HepG2 (cell line): ENCODE results near the gene TMEM107. TPM values are rescaled to one million over a fixed set of nuclear protein-coding genes. Genes with fewer than 3 reads are reported as not detected.

Experiments used
- ATAD3A ChIP-seq: sonication (generic); formaldehyde crosslinking; IDR thresholded peaks from 2 replicates; pipeline ENCODE4 v1.4.0; 2020; ENCODE audit warnings: missing genetic modification reagents
- CC2D1A ChIP-seq: sonication (generic); formaldehyde crosslinking; IDR thresholded peaks from 2 replicates; pipeline ENCODE4 v1.8.1; 2023; ENCODE audit warnings: mild to moderate bottlenecking, missing genetic modification reagents
- CHD2 ChIP-seq: IDR thresholded peaks from 2 replicates; pipeline ENCODE4 v1.6.1; 2011; ENCODE audit warnings: low read depth, low read length, improper control_type of control experiment
- CHD4 ChIP-seq: fragments of 200-600 bp; sonication (generic); IDR thresholded peaks from 2 replicates; pipeline ENCODE4 v1.7.0; 2017; ENCODE audit warnings: mild to moderate bottlenecking, low read length, borderline replicate concordance
- ERF ChIP-seq: IDR thresholded peaks from 2 replicates; pipeline ENCODE4 v1.6.1; 2018; ENCODE audit warnings: missing biosample characterization, missing genetic modification reagents
- REST ChIP-seq, 2 experiments: IDR thresholded peaks; 2 replicates each; pipeline ENCODE4 v1.6.1; 2011 to 2012; ENCODE audit warnings: low read length in 2 of 2, borderline replicate concordance in 1 of 2, low read depth in 1 of 2, mild to moderate bottlenecking in 1 of 2, moderate library complexity in 1 of 2
- SMARCE1 ChIP-seq: fragments of 450-650 bp; IDR thresholded peaks from 2 replicates; pipeline ENCODE4 v1.6.1; 2017; ENCODE audit warnings: borderline replicate concordance
- SYNCRIP ChIP-seq: fragments of 200-400 bp; formaldehyde crosslinking; IDR thresholded peaks from 2 replicates; pipeline ENCODE4 v1.6.1; 2018; ENCODE audit warnings: mild to moderate bottlenecking, low read depth, low read length; ENCODE audit not compliant: insufficient read depth
- TBL1XR1 ChIP-seq: fragments of 150-350 bp; IDR thresholded peaks from 2 replicates; pipeline ENCODE4 v1.6.1; 2014; ENCODE audit warnings: borderline replicate concordance, low read length; ENCODE audit not compliant: partially characterized antibody
- TERF1 ChIP-seq: sonication (generic); formaldehyde crosslinking; IDR thresholded peaks from 2 replicates; pipeline ENCODE4 v1.8.0; 2022; ENCODE audit warnings: mild to moderate bottlenecking, missing genetic modification reagents, moderate library complexity
- ZBTB2 ChIP-seq: sonication (generic); formaldehyde crosslinking; IDR thresholded peaks from 2 replicates; pipeline ENCODE4 v1.8.0; 2022; ENCODE audit warnings: low read depth, missing genetic modification reagents
- ZHX2 ChIP-seq, 2 experiments: sonication (generic) in 1 of 2; formaldehyde crosslinking in 1 of 2; IDR thresholded peaks; 2 replicates each; pipeline versions ENCODE4 v1.6.1 to v1.9.0; 2014 to 2022; ENCODE audit warnings: antibody characterized with exemption in 1 of 2, borderline replicate concordance in 1 of 2, inconsistent platforms in 1 of 2, low read depth in 1 of 2, missing genetic modification reagents in 1 of 2
- ZMAT3 ChIP-seq: sonication (generic); formaldehyde crosslinking; conservative IDR thresholded peaks from 2 replicates; pipeline ENCODE4 v1.7.0; 2021; ENCODE audit warnings: missing genetic modification reagents
- ZNF33A ChIP-seq: sonication (generic); formaldehyde crosslinking; IDR thresholded peaks from 2 replicates; pipeline ENCODE4 v1.5.1; 2020; ENCODE audit warnings: missing genetic modification reagents, mild to moderate bottlenecking, moderate library complexity, borderline replicate concordance
- ZNF607 ChIP-seq: sonication (generic); formaldehyde crosslinking; IDR thresholded peaks from 2 replicates; pipeline ENCODE4 v1.5.1; 2020; ENCODE audit warnings: missing genetic modification reagents, mild to moderate bottlenecking, borderline replicate concordance
- ZNF776 ChIP-seq: sonication (generic); formaldehyde crosslinking; IDR thresholded peaks from 2 replicates; pipeline ENCODE4 v1.4.0; 2020; ENCODE audit warnings: mild to moderate bottlenecking, missing genetic modification reagents
- polyA plus RNA-seq, 8 experiments: library from polyadenylated mRNA; depleted of rRNA in 3 of 8; stranded (reverse) in 7 of 8; unstranded in 1 of 8; fragments of >200 nt; fragmentation: Illumina TruSeq in 4 of 8; extraction: Trizol in 4 of 8; gene quantifications; 2 replicates each; pipeline versions ENCODE4 v1.2.1 to v1.2.3, GENCODE V29; 2011 to 2016; ENCODE audit warnings: low read depth in 4 of 8, missing spikeins in 1 of 8, mixed read lengths in 1 of 8; ENCODE audit not compliant: insufficient read depth in 1 of 8
- total RNA-seq, 5 experiments: library from RNA; depleted of rRNA; stranded (reverse); fragments of >200 nt; fragmentation: Illumina TruSeq; extraction: Trizol; gene quantifications; 2 replicates each; pipeline ENCODE4 v1.2.3, GENCODE V29; 2016; ENCODE audit warnings: low read depth in 1 of 5

Gene TMEM107
- total and polyA plus RNA-seq, 2 of the 13 experiments (the other 11 are each of a cell fraction or from before 2014, with no cell fraction given), result 7.2 to 15.3 TPM

- TF ChIP-seq ZHX2 (IDR thresholded peaks at IDR 0.05; ENCODE audit: low read depth), result no peak; the same call in 1 of the 2 replicates
- no peak; the same call in 1 of the 2 replicates for TF ChIP-seq ZHX2 (CRISPR knock-in tag; IDR thresholded peaks at IDR 0.05; ENCODE audit: borderline replicate concordance)
- TF ChIP-seq ZBTB2 (CRISPR knock-in tag), result no peak
- TF ChIP-seq ZNF776 (CRISPR knock-in tag), result no peak; the same call in 1 of the 2 replicates
- no peak for TF ChIP-seq SMARCE1
- TF ChIP-seq ZMAT3 (CRISPR knock-in tag), result no peak
- no peak for TF ChIP-seq ATAD3A
- TF ChIP-seq CC2D1A (CRISPR knock-in tag), result no peak
- no peak for TF ChIP-seq CHD2
- no peak; a peak in 1 of 4 replicates for TF ChIP-seq REST (IDR thresholded peaks at IDR 0.05; ENCODE audit: borderline replicate concordance in 1 of 2, low read depth in 1 of 2, low read length in 2 of 2)
- no peak for TF ChIP-seq CHD4
- no peak for TF ChIP-seq TERF1 (CRISPR knock-in tag)
- TF ChIP-seq ZNF33A (CRISPR knock-in tag), result peak; percentile 85; the same call in 1 of the 2 replicates
- TF ChIP-seq TBL1XR1, result peak; percentile 10
- 0 out of 2 replicates have a peak, but pooled peaks have one; percentile 9 for TF ChIP-seq ERF
- TF ChIP-seq SYNCRIP, result no peak
- no peak for TF ChIP-seq ZNF607 (CRISPR knock-in tag)
These were observed 46.6 kb upstream of the TMEM107 start (continued) for GRCh38 chr17:8222630-8223355.
